ENCODE data around the gene PGPEP1. TPM values are rescaled to one million over a fixed set of nuclear protein-coding genes. Genes with fewer than 3 reads are reported as not detected.
A peak's percentile ranks its signal among the peaks of the same experiment; 100 is the strongest.
"Not testable (repeated sequence)": the region's sequence is repeated elsewhere in the genome, so short reads cannot be mapped to it uniquely, and the experiment has no call there.

The PGPEP1 gene
- total RNA-seq, 1 donor from 2014 or later = 29.3 TPM

- intact Hi-C loops (cut with DNase I) = no loop called here
- DNase-seq (ENCODE audit: missing footprints) = peak; percentile 89
- ATAC-seq = peak; percentile 79
These were observed 61.2 kb downstream of the PGPEP1 start for GRCh38 chr19:18401580-18402112.

GRCh38 chr19:18402455-18403248 lies 62.3 kb downstream of the PGPEP1 start:
- DNase-seq (ENCODE audit: missing footprints); ATAC-seq; intact Hi-C loops (cut with DNase I): not testable (repeated sequence)

- DNase-seq (ENCODE audit: missing footprints); intact Hi-C loops (cut with DNase I); ATAC-seq: not testable (repeated sequence)
These were observed 65.4 kb downstream of the PGPEP1 start for GRCh38 chr19:18405754-18406153.

GRCh38 chr19:18406749-18407148 lies 66.4 kb downstream of the PGPEP1 start:
- intact Hi-C loops (cut with DNase I) = no loop called here
- ATAC-seq = no peak

GRCh38 chr19:18408053-18408476 lies 67.7 kb downstream of the PGPEP1 start:
- peak; percentile 72 for DNase-seq (ENCODE audit: missing footprints)
- intact Hi-C loops (cut with DNase I) = no loop called here
- ATAC-seq = no peak

More at GRCh38 chr19:18406749-18407148, 66.4 kb downstream of the PGPEP1 start:
- DNase-seq (ENCODE audit: missing footprints) = no peak

- intact Hi-C loops (cut with DNase I) = loop anchor here (5.0 kb wide), 1 partner anchor 210 kb away; the partner anchor contains the start of gene RAB3A
These were observed 72.3 kb downstream of the PGPEP1 start for GRCh38 chr19:18412610-18413239.

GRCh38 chr19:18414504-18415177 lies 74.2 kb downstream of the PGPEP1 start:
- intact Hi-C loops (cut with DNase I) = loop anchor here (5.0 kb wide), 2 partner anchors 132 to 212 kb away; partner anchors contain the start of genes JUND and RAB3A
- DNase-seq (ENCODE audit: missing footprints) (no peak), ATAC-seq (no peak)

More at GRCh38 chr19:18412610-18413239, 72.3 kb downstream of the PGPEP1 start:
- ATAC-seq (no peak), DNase-seq (ENCODE audit: missing footprints) (no peak)

GRCh38 chr19:18415178-18415867 lies 74.9 kb downstream of the PGPEP1 start:
- ATAC-seq = peak; percentile 43
- DNase-seq (ENCODE audit: missing footprints) = peak; percentile 87
- intact Hi-C loops (cut with DNase I) = loop anchor here (5.0 kb wide), 1 partner anchor 133 kb away; the partner anchor contains the start of gene JUND

- intact Hi-C loops (cut with DNase I) = loop anchor here (5.0 kb wide), 1 partner anchor 135 kb away; the partner anchor contains the start of gene JUND
- DNase-seq (ENCODE audit: missing footprints) = peak; percentile 96
- ATAC-seq = peak; percentile 66
These were observed 76.4 kb downstream of the PGPEP1 start for GRCh38 chr19:18416778-18417249.

- intact Hi-C loops (cut with DNase I) = loop anchor here (5.0 kb wide), 1 partner anchor 135 kb away; the partner anchor contains the start of gene JUND
- DNase-seq (ENCODE audit: missing footprints) (peak; percentile 92), ATAC-seq (peak; percentile 64)
These were observed 77.0 kb downstream of the PGPEP1 start for GRCh38 chr19:18417250-18418028.

- DNase-seq (ENCODE audit: missing footprints) (peak; percentile 84), ATAC-seq (no peak)
- intact Hi-C loops (cut with DNase I) = loop anchor here (5.0 kb wide), 1 partner anchor 136 kb away; the partner anchor contains the start of gene JUND
These were observed 77.7 kb downstream of the PGPEP1 start for GRCh38 chr19:18418029-18418482.

- DNase-seq (ENCODE audit: missing footprints) (no peak), ATAC-seq (peak; percentile 0)
- intact Hi-C loops (cut with DNase I) = loop anchor here (5.0 kb wide), 1 partner anchor 136 kb away; the partner anchor contains the start of gene JUND
These were observed 78.2 kb downstream of the PGPEP1 start for GRCh38 chr19:18418483-18419194.

- peak; percentile 15 for ATAC-seq
- intact Hi-C loops (cut with DNase I) = loop anchor here (5.0 kb wide), 1 partner anchor 137 kb away; the partner anchor contains the start of gene JUND
- DNase-seq (ENCODE audit: missing footprints) = peak; percentile 88
These were observed 78.8 kb downstream of the PGPEP1 start, which contains the start of gene SSBP4 for GRCh38 chr19:18419195-18419698. Gene SSBP4 (plus strand): TSS chr19:18419398. CDS start chr19:18419649, 251 bp downstream.

Measured in Right ventricle myocardium inferior (tissue), 1 donor.